SHP77 (cell line): Measurements from ENCODE around the gene HOXC10.
A peak's percentile ranks its signal among the peaks of the same experiment; 100 is the strongest.

ENCODE experiments used
- DNase-seq, 2 experiments: peaks; one replicate each; lab custom pipeline; 2025; lab: John Stamatoyannopoulos, UW

Gene HOXC10

DNA sequence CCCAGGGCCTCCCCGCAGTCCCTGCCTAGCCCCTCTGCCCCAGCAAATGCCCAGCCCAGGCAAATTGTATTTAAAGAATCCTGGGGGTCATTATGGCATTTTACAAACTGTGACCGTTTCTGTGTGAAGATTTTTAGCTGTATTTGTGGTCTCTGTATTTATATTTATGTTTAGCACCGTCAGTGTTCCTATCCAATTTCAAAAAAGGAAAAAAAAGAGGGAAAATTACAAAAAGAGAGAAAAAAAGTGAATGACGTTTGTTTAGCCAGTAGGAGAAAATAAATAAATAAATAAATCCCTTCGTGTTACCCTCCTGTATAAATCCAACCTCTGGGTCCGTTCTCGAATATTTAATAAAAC, 45.5 kb downstream of the HOXC10 start:
- no peak for DNase-seq

DNA sequence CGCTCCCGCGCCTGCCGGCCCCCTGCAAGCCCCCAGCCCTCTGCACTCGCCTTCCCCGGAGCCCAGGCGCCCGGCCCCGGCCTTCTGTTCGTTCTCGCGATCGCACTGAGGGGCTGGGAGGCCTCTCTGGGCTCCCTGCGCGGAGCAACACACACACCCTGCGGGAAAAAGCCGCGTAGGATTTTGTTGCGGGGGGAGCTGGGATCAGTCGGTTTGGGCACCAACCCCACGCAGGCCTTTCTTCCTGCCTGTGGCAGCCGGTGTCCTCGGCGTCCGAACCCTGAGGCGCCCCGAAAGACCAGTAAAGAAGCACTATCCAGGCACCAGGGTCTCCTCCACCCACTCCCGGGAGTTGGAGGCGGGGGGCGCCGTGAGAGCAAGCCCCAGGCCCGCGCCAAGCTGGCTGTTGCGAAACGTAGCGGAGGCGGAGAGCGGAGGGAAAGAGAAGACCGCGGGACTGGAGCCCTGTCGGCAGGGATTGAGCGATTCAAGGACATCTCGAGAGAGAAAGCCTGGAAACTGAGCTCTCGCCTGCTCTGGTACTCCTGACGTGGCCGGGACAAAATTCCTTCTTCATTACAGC, 46.0 kb downstream of the HOXC10 start:
- no peak for DNase-seq

DNA sequence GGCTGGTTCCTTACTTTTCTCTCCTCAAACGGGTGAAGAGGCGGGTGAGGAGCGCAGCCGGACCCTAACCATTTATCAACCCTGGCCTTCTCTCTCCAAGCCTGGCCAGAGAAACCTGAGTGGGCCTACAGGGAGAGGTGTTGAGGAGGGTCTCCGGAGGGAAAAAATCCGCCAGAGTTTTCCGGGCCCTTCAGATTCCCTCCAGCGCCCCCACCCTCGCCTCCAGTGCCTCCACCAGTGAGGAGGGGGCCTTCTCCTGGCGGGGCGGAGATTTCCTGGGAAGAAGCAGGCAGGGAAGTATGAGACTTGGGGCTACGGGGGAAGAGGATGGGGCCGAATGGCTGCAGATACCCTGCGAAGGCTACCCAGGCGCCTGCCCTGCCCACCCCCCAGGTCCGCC, 46.5 kb downstream of the HOXC10 start:
- DNase-seq = no peak

- no peak for DNase-seq
Observed at GRCh38 chr12:54032086-54032619, 47.2 kb downstream of the HOXC10 start.

GRCh38 chr12:54032627-54033100, 47.7 kb downstream of the HOXC10 start, which contains the start of gene HOXC5:
TSS of gene HOXC5 (plus strand) at chr12:54033050. CDS start at chr12:54033123, 73 bp downstream.
- peak; percentile 51 to 63 for DNase-seq

DNA sequence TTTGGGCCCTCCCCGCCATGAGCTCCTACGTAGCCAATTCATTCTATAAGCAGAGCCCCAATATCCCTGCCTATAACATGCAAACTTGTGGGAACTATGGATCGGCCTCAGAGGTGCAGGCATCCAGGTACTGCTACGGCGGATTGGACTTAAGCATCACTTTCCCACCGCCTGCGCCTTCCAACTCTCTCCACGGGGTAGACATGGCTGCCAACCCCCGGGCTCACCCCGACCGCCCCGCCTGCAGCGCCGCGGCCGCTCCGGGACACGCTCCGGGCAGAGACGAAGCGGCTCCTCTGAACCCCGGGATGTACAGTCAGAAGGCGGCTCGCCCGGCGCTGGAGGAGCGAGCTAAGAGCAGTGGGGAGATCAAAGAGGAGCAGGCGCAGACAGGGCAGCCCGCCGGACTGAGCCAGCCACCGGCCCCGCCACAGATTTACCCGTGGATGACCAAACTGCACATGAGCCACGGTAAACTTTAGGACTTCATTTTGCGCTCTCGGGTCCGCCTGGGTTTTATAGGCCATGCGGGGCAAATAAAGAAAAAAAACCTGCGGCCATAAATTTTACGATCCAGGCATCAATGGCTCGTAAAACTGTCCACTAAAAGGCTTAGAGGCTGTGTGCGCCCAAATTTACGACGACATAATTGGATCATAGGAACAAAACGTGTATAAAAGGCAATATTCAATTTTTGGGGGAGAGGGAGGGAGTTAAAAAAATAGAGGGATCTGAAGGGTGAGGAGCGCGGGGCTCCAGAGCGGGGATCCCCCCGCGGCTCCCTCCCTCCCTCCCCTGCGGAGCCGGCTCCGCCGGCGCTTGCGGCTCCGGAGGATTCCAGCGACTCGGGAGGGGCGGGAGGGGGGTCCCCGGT, 48.4 kb downstream of the HOXC10 start:
- DNase-seq = peak in 1 of 2 experiments; percentile 22

DNA sequence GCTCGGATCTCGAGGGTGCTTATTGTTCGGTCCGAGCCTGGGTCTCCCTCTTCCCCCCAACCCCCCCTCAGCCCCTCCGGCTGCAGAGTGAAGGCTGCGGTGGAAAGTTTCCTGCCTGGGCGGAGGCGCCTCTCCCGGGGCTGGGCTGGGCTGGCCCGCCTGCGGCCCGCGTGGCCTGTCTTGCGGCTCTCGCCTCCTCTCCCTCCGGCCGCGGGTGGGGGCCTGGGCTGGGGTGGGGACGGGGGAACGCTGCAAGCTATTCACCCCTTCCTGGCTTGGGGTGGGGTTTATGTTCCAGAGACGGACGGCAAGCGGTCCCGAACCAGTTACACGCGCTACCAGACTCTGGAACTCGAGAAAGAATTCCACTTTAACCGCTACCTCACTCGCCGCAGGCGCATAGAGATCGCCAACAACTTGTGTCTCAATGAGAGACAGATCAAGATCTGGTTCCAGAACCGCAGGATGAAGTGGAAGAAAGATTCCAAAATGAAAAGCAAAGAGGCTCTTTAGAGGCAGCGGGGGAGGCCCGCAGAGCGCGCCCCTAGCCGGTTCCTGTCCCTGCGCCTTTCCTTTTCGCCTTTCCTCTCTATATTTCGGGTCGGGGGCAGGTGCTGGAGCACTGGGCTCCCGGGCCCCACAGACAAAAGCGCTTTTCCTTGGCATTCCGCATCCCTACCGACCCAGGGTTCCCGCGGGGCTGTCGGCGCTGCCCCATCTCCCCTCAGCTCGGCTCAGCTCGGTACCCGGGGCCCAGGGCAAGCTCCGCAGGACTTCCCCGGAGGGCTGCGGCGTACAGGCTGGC, 49.2 kb downstream of the HOXC10 start:
- DNase-seq = no peak

DNA sequence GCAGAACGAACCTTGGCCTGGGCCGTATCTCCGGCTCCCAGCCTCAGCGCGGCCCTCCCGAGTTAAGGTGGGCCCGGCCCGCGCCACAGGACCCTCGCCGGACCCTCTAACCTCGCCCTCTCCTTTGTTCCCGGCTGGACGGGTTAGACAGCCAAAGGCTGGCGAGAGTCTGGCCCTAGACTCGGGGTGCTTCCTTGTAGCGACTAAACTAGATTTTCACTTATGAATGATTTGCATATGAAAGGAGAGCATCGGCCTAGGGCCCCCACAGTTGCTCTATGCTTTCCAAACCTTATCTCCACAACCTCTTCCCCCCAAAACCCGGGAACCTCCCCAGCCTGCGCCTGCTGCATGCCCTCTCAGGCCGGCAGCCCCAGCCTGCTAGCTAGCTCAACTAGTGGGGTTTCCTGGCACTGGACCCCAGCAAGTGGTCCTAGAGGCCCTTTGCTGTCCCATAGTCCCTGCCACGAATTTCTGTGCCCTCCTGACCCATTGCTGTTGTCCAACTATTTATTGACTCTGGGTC, 49.9 kb downstream of the HOXC10 start:
- DNase-seq = no peak

DNA sequence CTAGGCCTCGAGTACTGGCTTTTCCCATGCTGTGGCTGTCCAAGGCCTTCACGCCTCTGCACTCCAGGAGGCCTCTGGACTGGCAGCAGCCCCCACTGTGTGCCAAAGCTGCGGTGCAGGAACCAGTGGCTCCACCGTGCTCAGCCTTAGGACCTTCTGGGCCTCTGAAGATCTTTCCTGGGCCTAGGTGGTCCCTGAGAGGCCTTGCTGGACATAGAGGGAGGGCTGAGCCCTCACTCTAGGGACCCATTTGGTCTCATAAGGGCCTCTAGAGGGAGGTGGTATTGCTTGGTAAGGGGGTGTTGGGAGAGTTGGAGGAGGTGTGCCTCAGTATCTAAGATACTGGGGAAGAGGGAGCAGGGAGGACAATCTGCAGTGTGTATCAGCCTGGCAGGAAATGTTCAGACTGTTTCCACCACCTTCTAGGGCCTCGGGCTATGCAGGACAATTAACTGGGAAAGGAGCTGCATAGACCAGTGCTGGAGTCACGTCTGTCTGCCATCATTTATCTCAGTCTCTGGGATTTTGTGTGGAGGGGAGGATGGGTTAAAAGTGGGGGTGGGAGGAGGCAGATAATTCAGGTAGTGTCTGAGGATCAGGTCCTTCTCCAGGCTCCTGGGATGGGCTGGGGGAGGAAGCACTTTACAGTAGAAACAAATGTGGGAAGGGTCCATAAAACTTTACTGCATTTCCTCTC, 50.8 kb downstream of the HOXC10 start:
- no peak for DNase-seq

GRCh38 chr12:54036620-54037359, 51.8 kb downstream of the HOXC10 start:
- DNase-seq = peak in 1 of 2 experiments; percentile 20

- DNase-seq = no peak
Observed at GRCh38 chr12:54037360-54038283, 52.7 kb downstream of the HOXC10 start.

DNA sequence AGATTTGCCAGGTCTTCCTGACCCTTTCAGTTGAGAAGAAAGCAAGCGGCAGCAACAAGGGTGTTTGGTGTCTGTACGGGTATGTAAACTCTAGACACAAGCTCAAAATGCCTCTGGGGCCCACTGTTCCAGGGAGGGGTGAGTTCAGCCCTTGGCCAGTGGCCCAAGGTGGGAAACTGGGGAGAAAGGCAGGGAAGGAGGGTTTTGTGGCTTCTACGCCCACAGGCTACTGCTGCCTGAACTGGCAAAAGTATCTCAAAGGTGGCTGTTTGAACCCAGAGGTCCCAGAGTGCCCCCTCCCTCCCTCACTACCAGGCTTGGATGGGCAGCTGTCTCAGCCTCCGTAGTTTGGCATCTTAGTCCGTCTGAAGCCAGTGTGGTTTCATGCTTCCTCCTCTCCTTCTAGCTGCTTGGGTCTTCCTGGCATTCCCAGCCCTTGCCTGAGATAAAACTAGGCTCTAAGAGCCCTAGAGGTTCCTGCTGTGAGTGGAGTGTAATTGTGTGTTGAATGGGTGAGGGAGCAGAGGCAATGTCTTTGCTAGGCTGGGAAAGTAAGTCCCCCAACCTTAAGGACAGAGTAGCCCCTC, 53.4 kb downstream of the HOXC10 start:
- DNase-seq = no peak

GRCh38 chr12:54038871-54039414, 54.0 kb downstream of the HOXC10 start:
- DNase-seq = peak in 1 of 2 experiments; percentile 58

- DNase-seq = no peak
Observed at GRCh38 chr12:54039417-54040147, 54.6 kb downstream of the HOXC10 start.
